ENCODE results near the gene CACNG1.
"Not testable (repeated sequence)": the region's sequence is repeated elsewhere in the genome, so short reads cannot be mapped to it uniquely, and the experiment has no call there.

- not testable (repeated sequence) for TF ChIP-seq MAX (IDR thresholded peaks at IDR 0.05); CTCF (IDR thresholded peaks at IDR 0.05; ENCODE audit: low read depth, low read length, missing input control); JUND (IDR thresholded peaks at IDR 0.05); ZBTB33 (IDR thresholded peaks at IDR 0.05); FOXA1 (IDR thresholded peaks at IDR 0.05); REST (IDR thresholded peaks at IDR 0.05); GABPA (IDR thresholded peaks at IDR 0.05 in 1 of 2, conservative IDR thresholded peaks at IDR 0.05 in 1 of 2); RAD21 (IDR thresholded peaks at IDR 0.05); TAF1 (conservative IDR thresholded peaks at IDR 0.05); SP1 (IDR thresholded peaks at IDR 0.05)
Observed at GRCh38 chr17:67104641-67105040, 60.3 kb downstream of the CACNG1 start.

All from liver (tissue), 3 donors.